Heart right ventricle (tissue), 16 donors: ENCODE data around the gene LRMDA. TPM values are rescaled to one million over a fixed set of nuclear protein-coding genes. Genes with fewer than 3 reads are reported as not detected.

Experiments used
- ATAC-seq, 8 donors: fragments of 200-7000 bp; cut with Tn5 transposase; one replicate each; pipeline ENCODE4 v1.9.1; 2020; ENCODE audit warnings: mild to moderate bottlenecking in 8 of 8, moderate library complexity in 8 of 8, moderate number of reproducible peaks in 1 of 8
- DNase-seq, 2 donors: peaks; one replicate each; pipeline ENCODE4 v3.0.0-alpha.2; 2020
- H3K27ac ChIP-seq, 10 donors: fragments of 200-600 bp; sonication (generic) in 2 of 10; one replicate each; pipeline versions ENCODE4 v1.5.0 to v1.8.0; 2020 to 2022; ENCODE audit warnings: mild to moderate bottlenecking in 3 of 10
- H3K27me3 ChIP-seq, 7 donors: fragments of 200-600 bp; one replicate each; pipeline ENCODE4 v1.8.0; 2021 to 2022; ENCODE audit warnings: mild to moderate bottlenecking in 2 of 7
- H3K36me3 ChIP-seq, 9 donors: fragments of 200-600 bp; sonication (generic) in 1 of 9; one replicate each; pipeline versions ENCODE4 v1.5.0 to v1.8.0; 2020 to 2022; ENCODE audit warnings: mild to moderate bottlenecking in 2 of 9
- H3K4me1 ChIP-seq, 9 donors: fragments of 200-600 bp; sonication (generic) in 1 of 9; one replicate each; pipeline versions ENCODE4 v1.5.0 to v1.8.0; 2020 to 2022; ENCODE audit warnings: mild to moderate bottlenecking in 4 of 9
- H3K4me3 ChIP-seq, 10 donors: fragments of 200-600 bp; sonication (generic) in 2 of 10; one replicate each; pipeline versions ENCODE4 v1.5.0 to v1.8.0; 2020 to 2022; ENCODE audit warnings: mild to moderate bottlenecking in 7 of 10, moderate library complexity in 2 of 10
- H3K9me3 ChIP-seq, 11 donors: fragments of 200-600 bp in 10 of 11; sonication (generic) in 2 of 11; one replicate each; pipeline versions ENCODE4 v1.5.0 to v1.8.0; 2013 to 2022; ENCODE audit warnings: mild to moderate bottlenecking in 2 of 11, control low read depth in 1 of 11, moderate library complexity in 1 of 11
- WGBS, 2 donors: extraction: QIAGEN DNeasy Blood & Tissue Kit; methylation state at CpG; one replicate each; pipeline ENCODE4 v1.1.7; 2013; ENCODE audit warnings: inconsistent platforms in 1 of 2; 5-methylcytosine and 5-hydroxymethylcytosine counted together
- intact Hi-C, 10 donors: fragments of 100-400 bp; cut with DNase I; formaldehyde crosslinking; loops; one replicate each; pipeline versions ENCODE4 v1.11.1 to v1.14.2; 2022
- polyA plus RNA-seq, 2 donors: library from polyadenylated mRNA; stranded (reverse); fragments of 200-250 nt; gene quantifications; one replicate each; pipeline ENCODE4 v1.2.3, GENCODE V29; 2013
- total RNA-seq, 10 donors: library from RNA; stranded (reverse); fragmentation: NEBNext Ultra II Directional in 3 of 10; extraction: Animal tissue kit (Norgen Biotek cat#: 25700) in 3 of 10; gene quantifications; one replicate each; pipeline versions ENCODE4 v1.2.1 to v1.2.4, GENCODE V29; 2021 to 2023
- TF ChIP-seq, protein P1 (sequence below), 9 donors: fragments of 200-600 bp; sonication (generic) in 2 of 9; IDR thresholded peaks; one replicate each; pipeline versions ENCODE4 v1.5.0 to v1.8.0; 2021 to 2022; ENCODE audit warnings: antibody characterized with exemption in 9 of 9, mild to moderate bottlenecking in 5 of 9, moderate library complexity in 1 of 9
- donor health status: Arrhythmogenic right ventricular cardiomyopathy.
- donor health status: ischemic (EF 13 %, LVEDD 7.1; RV severe dilation, severe dysfunction).
- donor health status: healthy with polysubstance abuse.
- donor health status: DM: no; HTN: yes; CAD: no.
- donor health status: DM: no; HTN: no; CAD: no.
- donor health status: ischemic (EF 25% LVEDD 6.9; RV normal size, moderate dysfunction).
- donor health status: ischemic (EF 25% LVEDD 5.7; RV mildly dilated, moderate dysfunction).
- donor health status: healthy.
- donor health status: DM: yes; HTN: yes; CAD: no.
- donor health status: Ischemic cardiomyopathy.
- donor health status: ischemic (EF 35%, LVEDD 5.7; RV mildly dilated, moderate dysfunction).
- donor health status: nonischemic (EF 11% LVEDD 7.7; RV severe dilation, severe dysfunction).
- donor health status: DM: yes; HTN: yes; CAD: no.
- donor health status: PGD.
- donor health status: ischemic (EF 29% LVEDD 5.4; RV normal size, mild dysfunction).
- donor health status: nonischemic (EF 23%, LVEDD 6.1; RV moderate dilation, normal function).

Gene LRMDA
- total and polyA plus RNA-seq, 12 donors: 4.0 to 59.8 (median 12.7) TPM

DNA sequence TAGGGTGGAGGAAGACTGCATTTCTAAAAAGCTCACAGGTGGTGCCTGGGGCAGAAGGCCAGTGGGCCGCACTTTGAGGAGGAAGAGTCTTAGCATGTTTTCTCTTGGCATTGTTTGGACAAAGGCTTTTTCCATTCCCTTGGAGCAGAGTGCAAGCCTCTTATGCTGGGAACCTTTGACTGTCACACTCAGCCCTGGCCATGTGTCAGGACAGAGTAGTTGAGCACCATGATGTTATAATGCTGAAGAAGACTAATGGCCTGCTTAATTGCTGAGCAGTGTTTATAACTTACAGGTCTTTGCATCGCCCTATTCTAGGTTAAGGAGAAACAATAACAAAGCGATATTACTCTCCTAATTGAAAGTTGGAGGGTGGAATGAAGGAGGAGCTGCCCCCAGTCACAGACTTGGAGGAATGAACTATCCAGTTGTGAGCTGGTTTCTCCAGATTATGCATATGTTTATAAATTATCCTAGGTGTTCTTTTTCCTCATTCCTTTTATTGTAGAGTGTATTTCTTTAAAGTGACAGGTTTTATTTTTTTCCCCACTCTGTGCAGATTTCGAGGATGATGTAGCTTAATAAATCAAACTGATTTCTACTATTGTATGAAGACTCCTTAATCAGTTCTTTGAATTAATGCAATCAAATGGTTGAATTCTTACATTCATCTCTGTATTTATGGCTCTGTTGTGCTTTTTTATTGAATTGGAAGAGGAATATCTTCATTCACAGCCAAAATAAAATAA is 767.0 kb downstream of the LRMDA start:
- H3K27ac ChIP-seq: no peak overlapping the region
- WGBS, 2 donors: 94 to 97% methylated on average over 4 of the region's 4 CpGs
- intact Hi-C loops: no loop called here
- no peak overlapping the region for H3K4me3 ChIP-seq
- peaks cover 0 to 14% (median 0%) of the 10 kb centered on the region in 9 donors for H3K4me1 ChIP-seq
- no peak for DNase-seq
- H3K9me3 ChIP-seq: no peaks in the 10 kb centered on the region
- no peaks in the 10 kb centered on the region for H3K27me3 ChIP-seq
- TF ChIP-seq, protein P1, sequence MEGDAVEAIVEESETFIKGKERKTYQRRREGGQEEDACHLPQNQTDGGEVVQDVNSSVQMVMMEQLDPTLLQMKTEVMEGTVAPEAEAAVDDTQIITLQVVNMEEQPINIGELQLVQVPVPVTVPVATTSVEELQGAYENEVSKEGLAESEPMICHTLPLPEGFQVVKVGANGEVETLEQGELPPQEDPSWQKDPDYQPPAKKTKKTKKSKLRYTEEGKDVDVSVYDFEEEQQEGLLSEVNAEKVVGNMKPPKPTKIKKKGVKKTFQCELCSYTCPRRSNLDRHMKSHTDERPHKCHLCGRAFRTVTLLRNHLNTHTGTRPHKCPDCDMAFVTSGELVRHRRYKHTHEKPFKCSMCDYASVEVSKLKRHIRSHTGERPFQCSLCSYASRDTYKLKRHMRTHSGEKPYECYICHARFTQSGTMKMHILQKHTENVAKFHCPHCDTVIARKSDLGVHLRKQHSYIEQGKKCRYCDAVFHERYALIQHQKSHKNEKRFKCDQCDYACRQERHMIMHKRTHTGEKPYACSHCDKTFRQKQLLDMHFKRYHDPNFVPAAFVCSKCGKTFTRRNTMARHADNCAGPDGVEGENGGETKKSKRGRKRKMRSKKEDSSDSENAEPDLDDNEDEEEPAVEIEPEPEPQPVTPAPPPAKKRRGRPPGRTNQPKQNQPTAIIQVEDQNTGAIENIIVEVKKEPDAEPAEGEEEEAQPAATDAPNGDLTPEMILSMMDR (IDR thresholded peaks at IDR 0.05): no peak
- no peak for ATAC-seq
- no peaks in the 10 kb centered on the region for H3K36me3 ChIP-seq

DNA sequence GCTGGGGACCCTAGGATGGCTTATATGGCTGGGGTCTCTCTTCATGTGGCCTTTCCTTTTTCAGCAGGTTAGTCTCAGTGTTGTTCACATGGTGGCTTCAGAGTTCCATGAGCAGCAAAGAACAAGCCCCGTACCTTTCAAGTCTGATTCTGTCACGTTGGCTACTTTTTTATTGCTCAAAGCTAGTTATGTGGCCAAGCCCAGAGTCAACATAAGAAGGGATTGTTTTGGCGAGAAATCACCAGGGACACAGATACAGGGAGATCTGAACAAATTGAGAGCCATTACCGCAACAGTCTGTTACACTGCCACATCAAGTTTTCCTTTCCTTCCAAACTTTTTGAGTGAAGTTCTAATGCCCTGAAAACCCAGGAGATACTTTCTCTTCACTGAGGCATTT is 770.5 kb downstream of the LRMDA start:
- WGBS, 2 donors: 84 to 86% methylated on average over 4 of the region's 4 CpGs
- Histone ChIP-seq H3K9me3 (no peaks in the 10 kb centered on the region), H3K27ac (no peak overlapping the region), H3K27me3 (no peaks in the 10 kb centered on the region), H3K36me3 (no peaks in the 10 kb centered on the region), H3K4me3 (no peak overlapping the region), H3K4me1 (peaks cover 0 to 4% (median 0%) of the 10 kb centered on the region in 9 donors)
- DNase-seq (no peak), ATAC-seq (no peak)
- TF ChIP-seq, protein P1 (IDR thresholded peaks at IDR 0.05): no peak
- intact Hi-C loops: no loop called here

DNA sequence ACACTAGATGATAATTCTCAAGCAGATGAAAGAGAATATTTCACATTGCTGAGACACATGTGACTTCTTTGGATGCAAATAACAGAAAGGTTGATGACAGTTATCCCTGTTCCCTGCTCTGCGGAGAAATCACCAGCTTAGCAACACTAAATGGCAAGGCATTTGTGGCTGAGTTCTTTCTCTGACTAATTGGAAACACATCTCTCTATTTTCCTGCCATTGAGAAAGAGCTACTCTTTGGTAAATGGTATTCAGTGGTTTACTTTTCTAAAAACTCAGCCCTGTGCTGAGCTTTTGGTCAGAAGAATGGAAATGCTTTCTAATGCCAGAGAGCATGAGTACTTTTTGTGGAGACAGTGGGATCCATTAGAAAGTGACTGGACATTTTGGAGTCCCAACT is 771.4 kb downstream of the LRMDA start:
- H3K9me3 ChIP-seq: no peaks in the 10 kb centered on the region
- TF ChIP-seq, protein P1 (IDR thresholded peaks at IDR 0.05): no peak
- H3K36me3 ChIP-seq: no peaks in the 10 kb centered on the region
- H3K27me3 ChIP-seq: no peaks in the 10 kb centered on the region
- no peak overlapping the region for H3K27ac ChIP-seq
- intact Hi-C loops: no loop called here
- no peak overlapping the region for H3K4me3 ChIP-seq
- DNase-seq (no peak), ATAC-seq (no peak)
- H3K4me1 ChIP-seq: peaks cover 0 to 4% (median 0%) of the 10 kb centered on the region in 9 donors
- WGBS, 2 donors: 62 to 80% methylated on average over 1 of the region's 1 CpG

DNA sequence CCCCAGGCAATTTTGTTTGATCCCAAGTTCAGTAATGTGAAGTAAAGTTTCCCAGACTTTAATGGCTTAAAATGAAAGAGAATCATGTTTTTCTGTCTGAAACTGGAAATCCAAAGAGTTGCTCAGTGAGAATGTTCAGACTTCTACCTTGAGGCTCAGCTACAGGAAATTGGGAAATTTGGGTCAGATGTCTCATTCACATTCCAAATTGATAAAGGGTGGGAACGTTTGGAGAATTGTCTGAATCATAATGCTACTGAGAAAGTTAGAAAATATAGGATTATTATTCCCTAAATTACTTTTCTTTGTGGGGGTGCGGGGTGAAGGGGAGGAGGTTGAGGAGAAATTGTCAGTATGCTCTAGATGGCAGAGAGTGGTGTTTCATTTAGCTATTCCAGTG is 773.9 kb downstream of the LRMDA start:
- no peak for ATAC-seq
- no peaks in the 10 kb centered on the region for H3K27me3 ChIP-seq
- no peaks in the 10 kb centered on the region for H3K36me3 ChIP-seq
- intact Hi-C loops: no loop called here
- TF ChIP-seq, protein P1 (IDR thresholded peaks at IDR 0.05): no peak
- H3K4me3 ChIP-seq: no peak overlapping the region
- no peaks in the 10 kb centered on the region for H3K9me3 ChIP-seq
- DNase-seq: no peak
- H3K27ac ChIP-seq: no peak overlapping the region
- H3K4me1 ChIP-seq: peaks cover 0 to 4% (median 0%) of the 10 kb centered on the region in 9 donors
- 82% methylated on average over 2 of the region's 2 CpGs for WGBS, 2 donors
